Measurements from ENCODE around the gene ST3GAL3.

- TF ChIP-seq CTCF (IDR thresholded peaks at IDR 0.05) = no peak
- peak; percentile 61 for TF ChIP-seq POLR2AphosphoS5 (IDR thresholded peaks at IDR 0.05)
Measured at GRCh38 chr1:43822040-43822690, 114.8 kb downstream of the ST3GAL3 start.

Measured in prostate gland (tissue), 2 donors.